Muscle layer of colon (tissue), 2 donors: ENCODE results near the gene ZCCHC3.
"Not testable (repeated sequence)": the region's sequence is repeated elsewhere in the genome, so short reads cannot be mapped to it uniquely, and the experiment has no call there.

ENCODE experiments used
- H3K27ac ChIP-seq: one replicate; pipeline ENCODE4 v1.7.0; 2013; ENCODE audit warnings: low read depth, mild to moderate bottlenecking, low read length, moderate library complexity
- H3K27me3 ChIP-seq, 2 donors: one replicate each; pipeline ENCODE4 v1.7.0; 2013; ENCODE audit warnings: low read length in 2 of 2, mild to moderate bottlenecking in 2 of 2; ENCODE audit not compliant: insufficient read depth in 2 of 2, control insufficient read depth in 1 of 2
- H3K36me3 ChIP-seq: one replicate; pipeline ENCODE4 v1.7.0; 2013; ENCODE audit warnings: mild to moderate bottlenecking, low read length; ENCODE audit not compliant: insufficient read depth
- H3K4me1 ChIP-seq: one replicate; pipeline ENCODE4 v1.7.0; 2013; ENCODE audit warnings: mild to moderate bottlenecking, low read length; ENCODE audit not compliant: insufficient read depth
- H3K4me3 ChIP-seq, 2 donors: one replicate each; pipeline ENCODE4 v1.7.0; 2013; ENCODE audit warnings: low read length in 2 of 2, low read depth in 1 of 2, mild to moderate bottlenecking in 1 of 2, moderate library complexity in 1 of 2
- H3K9ac ChIP-seq: one replicate; pipeline ENCODE4 v1.7.0; 2013; ENCODE audit warnings: low read length
- H3K9me3 ChIP-seq: one replicate; pipeline ENCODE4 v1.7.0; 2013; ENCODE audit warnings: mild to moderate bottlenecking, low read length
- donor health status: abdominal sarcoma.
- donor health status: Adenocarcinoma of cecum.

The ZCCHC3 gene

GRCh38 chr20:297098-297924, at the start of gene ZCCHC3:
TSS of gene ZCCHC3 (plus strand) at chr20:297570. CDS start at chr20:297587, 17 bp downstream.
- Histone ChIP-seq H3K9ac (peak within 1 kb of the TSS; percentile 76), H3K27me3 (no peaks in the 10 kb centered on the region), H3K36me3 (peaks cover under 1% of the 10 kb centered on the region), H3K4me3 (peak within 1 kb of the TSS; percentile 73 to 85), H3K4me1 (peaks cover 29% of the 10 kb centered on the region), H3K9me3 (no peaks in the 10 kb centered on the region), H3K27ac (peak within 1 kb of the TSS; percentile 92)

GRCh38 chr20:251354-251753, 46.0 kb upstream of the ZCCHC3 start:
- H3K4me1 ChIP-seq = no peaks in the 10 kb centered on the region
- H3K4me3 ChIP-seq = no peak overlapping the region
- no peaks in the 10 kb centered on the region for H3K9me3 ChIP-seq
- no peaks in the 10 kb centered on the region for H3K36me3 ChIP-seq
- H3K9ac ChIP-seq = no peak overlapping the region
- no peak overlapping the region for H3K27ac ChIP-seq
- no peaks in the 10 kb centered on the region for H3K27me3 ChIP-seq

GRCh38 chr20:252801-253200, 44.6 kb upstream of the ZCCHC3 start:
- no peaks in the 10 kb centered on the region for H3K9me3 ChIP-seq
- no peak overlapping the region for H3K27ac ChIP-seq
- H3K36me3 ChIP-seq = no peaks in the 10 kb centered on the region
- H3K27me3 ChIP-seq = no peaks in the 10 kb centered on the region
- H3K9ac ChIP-seq = no peak overlapping the region
- H3K4me3 ChIP-seq = no peak overlapping the region
- H3K4me1 ChIP-seq = no peaks in the 10 kb centered on the region

GRCh38 chr20:253447-253846, 43.9 kb upstream of the ZCCHC3 start:
- not testable (repeated sequence) for H3K9ac ChIP-seq, H3K27me3 ChIP-seq, H3K4me3 ChIP-seq, H3K27ac ChIP-seq, H3K4me1 ChIP-seq, H3K9me3 ChIP-seq, H3K36me3 ChIP-seq

GRCh38 chr20:257419-257818, 40.0 kb upstream of the ZCCHC3 start, which contains the start of gene DEFB132:
TSS of gene DEFB132 (plus strand) at chr20:257724. CDS start at chr20:257779, 55 bp downstream.
- H3K4me3 ChIP-seq = no peak within 1 kb of the TSS
- no peak within 1 kb of the TSS for H3K9ac ChIP-seq
- H3K36me3 ChIP-seq = no peaks in the 10 kb centered on the region
- no peaks in the 10 kb centered on the region for H3K9me3 ChIP-seq
- H3K27me3 ChIP-seq = no peaks in the 10 kb centered on the region
- no peaks in the 10 kb centered on the region for H3K4me1 ChIP-seq
- no peak within 1 kb of the TSS for H3K27ac ChIP-seq

- no peak overlapping the region for H3K9ac ChIP-seq
- no peaks in the 10 kb centered on the region for H3K4me1 ChIP-seq
- no peaks in the 10 kb centered on the region for H3K36me3 ChIP-seq
- H3K27ac ChIP-seq = no peak overlapping the region
- no peak overlapping the region for H3K4me3 ChIP-seq
- H3K27me3 ChIP-seq = no peaks in the 10 kb centered on the region
- H3K9me3 ChIP-seq = no peaks in the 10 kb centered on the region
Observed at GRCh38 chr20:258269-258858, 39.0 kb upstream of the ZCCHC3 start.

GRCh38 chr20:258963-259362, 38.4 kb upstream of the ZCCHC3 start:
- H3K27me3 ChIP-seq = no peaks in the 10 kb centered on the region
- H3K4me1 ChIP-seq = no peaks in the 10 kb centered on the region
- no peak overlapping the region for H3K27ac ChIP-seq
- no peaks in the 10 kb centered on the region for H3K36me3 ChIP-seq
- no peak overlapping the region for H3K9ac ChIP-seq
- no peaks in the 10 kb centered on the region for H3K9me3 ChIP-seq
- no peak overlapping the region for H3K4me3 ChIP-seq

GRCh38 chr20:259981-260380, 37.4 kb upstream of the ZCCHC3 start:
- H3K4me3 ChIP-seq = no peak overlapping the region
- no peak overlapping the region for H3K9ac ChIP-seq
- H3K4me1 ChIP-seq = no peaks in the 10 kb centered on the region
- H3K36me3 ChIP-seq = no peaks in the 10 kb centered on the region
- no peaks in the 10 kb centered on the region for H3K9me3 ChIP-seq
- no peak overlapping the region for H3K27ac ChIP-seq
- no peaks in the 10 kb centered on the region for H3K27me3 ChIP-seq

GRCh38 chr20:263701-264100, 33.7 kb upstream of the ZCCHC3 start:
- no peaks in the 10 kb centered on the region for H3K9me3 ChIP-seq
- no peaks in the 10 kb centered on the region for H3K27me3 ChIP-seq
- no peak overlapping the region for H3K27ac ChIP-seq
- H3K4me1 ChIP-seq = peaks cover 5% of the 10 kb centered on the region
- no peak overlapping the region for H3K9ac ChIP-seq
- H3K4me3 ChIP-seq = no peak overlapping the region
- no peaks in the 10 kb centered on the region for H3K36me3 ChIP-seq

- H3K9me3 ChIP-seq = no peaks in the 10 kb centered on the region
- no peak overlapping the region for H3K27ac ChIP-seq
- no peaks in the 10 kb centered on the region for H3K27me3 ChIP-seq
- no peak overlapping the region for H3K9ac ChIP-seq
- peaks cover 5% of the 10 kb centered on the region for H3K4me1 ChIP-seq
- H3K36me3 ChIP-seq = no peaks in the 10 kb centered on the region
- peak overlapping the region; percentile 54 to 75 for H3K4me3 ChIP-seq
Observed at GRCh38 chr20:266596-267562, 30.5 kb upstream of the ZCCHC3 start.

GRCh38 chr20:270517-270916, 26.9 kb upstream of the ZCCHC3 start:
- no peaks in the 10 kb centered on the region for H3K27me3 ChIP-seq
- H3K27ac ChIP-seq = no peak overlapping the region
- H3K9me3 ChIP-seq = no peaks in the 10 kb centered on the region
- H3K4me3 ChIP-seq = no peak overlapping the region
- H3K36me3 ChIP-seq = peaks cover 1% of the 10 kb centered on the region
- H3K4me1 ChIP-seq = peaks cover 5% of the 10 kb centered on the region
- no peak overlapping the region for H3K9ac ChIP-seq
